ENCODE results near the gene ITGA3. TPM values are rescaled to one million over a fixed set of nuclear protein-coding genes. Genes with fewer than 3 reads are reported as not detected.

Gene ITGA3
- polyA plus RNA-seq, 1 experiment = 184 TPM

DNA sequence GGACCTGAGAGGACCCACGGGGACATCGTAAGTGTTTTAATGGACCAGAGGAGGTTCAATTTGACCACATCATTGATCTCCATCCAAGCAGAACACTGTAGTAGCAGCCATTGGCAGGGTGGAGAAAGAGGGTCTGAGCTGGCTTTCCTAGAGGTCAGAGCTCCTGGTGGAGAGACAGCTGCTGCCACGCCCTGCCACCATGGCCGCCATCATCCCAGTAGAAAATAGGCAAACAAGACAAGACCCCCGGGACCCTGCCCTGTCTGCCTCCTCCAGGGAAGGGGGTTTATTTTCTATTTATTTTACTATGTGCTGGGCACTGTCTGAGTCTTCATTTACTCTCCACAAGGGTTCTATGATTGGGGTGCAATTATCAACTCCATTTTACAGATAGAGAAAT is 11.4 kb upstream of the ITGA3 start:
- POLR2A ChIA-PET = no interaction called here
- CTCF ChIA-PET = interaction anchor here (1.4 to 2.7 kb wide), 2 partner anchors 17 to 43 kb away, joined by 3 to 14 read pairs; no protein-coding TSS in a partner anchor
- no peaks in the 10 kb centered on the region for H3K36me3 ChIP-seq (ENCODE audit: control insufficient read depth, insufficient read depth, low read length)

GRCh38 chr17:50045154-50045553 is 10.8 kb upstream of the ITGA3 start:
- Histone ChIP-seq H3K36me3 (ENCODE audit: control insufficient read depth, insufficient read depth, low read length) (no peaks in the 10 kb centered on the region), H3K27me3 (ENCODE audit: control insufficient read depth, insufficient read depth, low read length) (no peaks in the 10 kb centered on the region), H3K4me3 (ENCODE audit: low read depth, low read length) (no peak overlapping the region)
- no peak for DNase-seq (ENCODE audit: low read depth)
- ChIA-PET CTCF (interaction anchor here (0.6 to 2.7 kb wide), 5 partner anchors 12 to 231 kb away, joined by 3 to 14 read pairs (median 3); partner anchors contain the start of gene ITGA3), POLR2A (no interaction called here)
- TF ChIP-seq, protein P1, sequence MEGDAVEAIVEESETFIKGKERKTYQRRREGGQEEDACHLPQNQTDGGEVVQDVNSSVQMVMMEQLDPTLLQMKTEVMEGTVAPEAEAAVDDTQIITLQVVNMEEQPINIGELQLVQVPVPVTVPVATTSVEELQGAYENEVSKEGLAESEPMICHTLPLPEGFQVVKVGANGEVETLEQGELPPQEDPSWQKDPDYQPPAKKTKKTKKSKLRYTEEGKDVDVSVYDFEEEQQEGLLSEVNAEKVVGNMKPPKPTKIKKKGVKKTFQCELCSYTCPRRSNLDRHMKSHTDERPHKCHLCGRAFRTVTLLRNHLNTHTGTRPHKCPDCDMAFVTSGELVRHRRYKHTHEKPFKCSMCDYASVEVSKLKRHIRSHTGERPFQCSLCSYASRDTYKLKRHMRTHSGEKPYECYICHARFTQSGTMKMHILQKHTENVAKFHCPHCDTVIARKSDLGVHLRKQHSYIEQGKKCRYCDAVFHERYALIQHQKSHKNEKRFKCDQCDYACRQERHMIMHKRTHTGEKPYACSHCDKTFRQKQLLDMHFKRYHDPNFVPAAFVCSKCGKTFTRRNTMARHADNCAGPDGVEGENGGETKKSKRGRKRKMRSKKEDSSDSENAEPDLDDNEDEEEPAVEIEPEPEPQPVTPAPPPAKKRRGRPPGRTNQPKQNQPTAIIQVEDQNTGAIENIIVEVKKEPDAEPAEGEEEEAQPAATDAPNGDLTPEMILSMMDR (IDR thresholded peaks at IDR 0.05; ENCODE audit: insufficient read depth, low read depth, low read length) = no peak

More for the DNA sequence above, 11.4 kb upstream of the ITGA3 start:
- TF ChIP-seq, protein P1 (IDR thresholded peaks at IDR 0.05; ENCODE audit: insufficient read depth, low read depth, low read length) = no peak
- no peak for DNase-seq (ENCODE audit: low read depth)
- no peaks in the 10 kb centered on the region for H3K27me3 ChIP-seq (ENCODE audit: control insufficient read depth, insufficient read depth, low read length)
- no peak overlapping the region for H3K4me3 ChIP-seq (ENCODE audit: low read depth, low read length)

GRCh38 chr17:50046179-50046578 is 9.7 kb upstream of the ITGA3 start:
- ChIA-PET POLR2A (no interaction called here), CTCF (interaction anchor here (0.7 to 2.7 kb wide), 4 partner anchors 11 to 41 kb away, joined by 3 to 14 read pairs (median 6); partner anchors contain the start of gene ITGA3)
- Histone ChIP-seq H3K27me3 (ENCODE audit: control insufficient read depth, insufficient read depth, low read length) (no peaks in the 10 kb centered on the region), H3K4me3 (ENCODE audit: low read depth, low read length) (no peak overlapping the region), H3K36me3 (ENCODE audit: control insufficient read depth, insufficient read depth, low read length) (no peaks in the 10 kb centered on the region)
- no peak for DNase-seq (ENCODE audit: low read depth)
- TF ChIP-seq, protein P1 (IDR thresholded peaks at IDR 0.05; ENCODE audit: insufficient read depth, low read depth, low read length) = no peak

DNA sequence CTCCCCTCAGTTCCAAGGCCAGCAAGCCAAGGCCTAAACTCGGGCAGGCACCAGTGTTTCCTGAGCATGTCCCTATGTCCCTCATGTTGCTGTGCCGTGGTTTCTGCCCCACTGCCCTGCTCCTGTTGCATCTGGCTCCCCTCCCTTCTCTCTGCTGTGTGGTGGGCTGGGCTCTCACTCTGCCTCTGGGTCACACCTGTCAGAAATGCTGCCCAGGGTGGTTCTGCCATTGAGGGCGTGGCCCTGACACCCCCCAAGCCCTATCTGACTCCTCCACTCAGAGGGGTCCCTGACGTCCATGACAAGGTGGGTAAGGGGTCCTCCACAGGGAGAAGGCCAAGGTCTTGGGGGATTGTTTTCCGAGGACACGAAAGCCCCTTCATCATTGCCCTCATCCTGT is 9.2 kb upstream of the ITGA3 start:
- ChIA-PET CTCF (interaction anchor here (2.3 to 2.7 kb wide), 2 partner anchors 19 to 41 kb away, joined by 8 to 14 read pairs; no protein-coding TSS in a partner anchor), POLR2A (no interaction called here)
- TF ChIP-seq, protein P1 (IDR thresholded peaks at IDR 0.05; ENCODE audit: insufficient read depth, low read depth, low read length) = no peak
- DNase-seq (ENCODE audit: low read depth) = no peak
- no peaks in the 10 kb centered on the region for H3K27me3 ChIP-seq (ENCODE audit: control insufficient read depth, insufficient read depth, low read length)
- no peaks in the 10 kb centered on the region for H3K36me3 ChIP-seq (ENCODE audit: control insufficient read depth, insufficient read depth, low read length)
- H3K4me3 ChIP-seq (ENCODE audit: low read depth, low read length) = no peak overlapping the region

DNA sequence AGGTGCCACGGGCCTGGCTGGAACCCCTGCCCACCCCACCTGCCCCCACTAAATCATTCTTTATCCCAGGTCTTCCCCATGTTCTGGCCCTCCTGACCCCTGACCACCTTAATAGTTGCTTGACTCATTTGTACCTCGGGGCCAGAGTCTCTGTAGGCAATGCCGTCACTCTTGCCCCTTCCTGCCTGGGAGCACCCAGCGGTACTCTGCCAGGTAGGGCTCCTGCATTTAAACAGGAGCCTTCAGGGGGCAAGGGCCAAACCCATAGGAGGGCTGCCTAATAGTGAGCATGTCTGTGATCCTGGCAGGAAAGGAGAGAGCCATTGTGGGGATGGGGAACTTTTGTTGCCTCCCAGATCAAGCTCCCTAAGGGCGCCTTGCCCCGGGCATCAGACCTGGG is 8.8 kb upstream of the ITGA3 start:
- Histone ChIP-seq H3K36me3 (ENCODE audit: control insufficient read depth, insufficient read depth, low read length) (no peaks in the 10 kb centered on the region), H3K4me3 (ENCODE audit: low read depth, low read length) (no peak overlapping the region), H3K27me3 (ENCODE audit: control insufficient read depth, insufficient read depth, low read length) (no peaks in the 10 kb centered on the region)
- TF ChIP-seq, protein P1 (IDR thresholded peaks at IDR 0.05; ENCODE audit: insufficient read depth, low read depth, low read length) = no peak
- ChIA-PET POLR2A (no interaction called here), CTCF (interaction anchor here (2.3 kb wide), 1 partner anchor 19 kb away, joined by 8 read pairs; no protein-coding TSS in a partner anchor)
- no peak for DNase-seq (ENCODE audit: low read depth)
